Ishikawa (cell line): Measurements from ENCODE around the gene GHRHR.

Source experiments
- CEBPB ChIP-seq: IDR thresholded peaks from 2 replicates; pipeline ENCODE4 v1.6.1; 2012
- CREB1 ChIP-seq: IDR thresholded peaks from 2 replicates; pipeline ENCODE4 v1.6.1; 2012; ENCODE audit warnings: low read depth
- EGR1 ChIP-seq: IDR thresholded peaks from 2 replicates; pipeline ENCODE4 v1.6.1; 2012
- EP300 ChIP-seq: IDR thresholded peaks from 2 replicates; pipeline ENCODE4 v1.6.1; 2012; ENCODE audit warnings: borderline replicate concordance
- FOXM1 ChIP-seq: IDR thresholded peaks from 2 replicates; pipeline ENCODE4 v1.6.1; 2012; ENCODE audit warnings: low read depth, borderline replicate concordance
- NFIC ChIP-seq: IDR thresholded peaks from 2 replicates; pipeline ENCODE4 v1.6.1; 2012
- RAD21 ChIP-seq: IDR thresholded peaks from 2 replicates; pipeline ENCODE4 v1.6.1; 2012; ENCODE audit warnings: low read depth
- TAF1 ChIP-seq: IDR thresholded peaks from 2 replicates; pipeline ENCODE4 v1.6.1; 2012; ENCODE audit warnings: low read depth, mild to moderate bottlenecking
- TCF12 ChIP-seq: IDR thresholded peaks from 2 replicates; pipeline ENCODE4 v1.6.1; 2012; ENCODE audit warnings: low read depth
- TEAD4 ChIP-seq: IDR thresholded peaks from 2 replicates; pipeline ENCODE4 v1.6.1; 2012
- YY1 ChIP-seq: IDR thresholded peaks from 2 replicates; pipeline ENCODE4 v1.6.1; 2012; ENCODE audit warnings: low read depth
- ZBTB7A ChIP-seq: IDR thresholded peaks from 2 replicates; pipeline ENCODE4 v1.6.1; 2012; ENCODE audit warnings: low read depth
- TF ChIP-seq, protein P1 (sequence below): IDR thresholded peaks from 2 replicates; pipeline ENCODE4 v1.6.1; 2012; ENCODE audit warnings: low read depth, mild to moderate bottlenecking
- TF ChIP-seq, protein P2 (sequence below): IDR thresholded peaks from 2 replicates; pipeline ENCODE4 v1.6.1; 2012
- TF ChIP-seq, protein P3 (sequence below): IDR thresholded peaks from 2 replicates; pipeline ENCODE4 v1.6.1; 2012

Gene GHRHR

GRCh38 chr7:30986738-30987137 is 23.0 kb downstream of the GHRHR start:
- TF ChIP-seq NFIC (no peak), RAD21 (no peak), CREB1 (no peak), YY1 (no peak), CEBPB (no peak), TAF1 (no peak), TEAD4 (no peak), FOXM1 (no peak), EGR1 (no peak), TCF12 (no peak), ZBTB7A (no peak), EP300 (no peak)
- TF ChIP-seq, protein P1, sequence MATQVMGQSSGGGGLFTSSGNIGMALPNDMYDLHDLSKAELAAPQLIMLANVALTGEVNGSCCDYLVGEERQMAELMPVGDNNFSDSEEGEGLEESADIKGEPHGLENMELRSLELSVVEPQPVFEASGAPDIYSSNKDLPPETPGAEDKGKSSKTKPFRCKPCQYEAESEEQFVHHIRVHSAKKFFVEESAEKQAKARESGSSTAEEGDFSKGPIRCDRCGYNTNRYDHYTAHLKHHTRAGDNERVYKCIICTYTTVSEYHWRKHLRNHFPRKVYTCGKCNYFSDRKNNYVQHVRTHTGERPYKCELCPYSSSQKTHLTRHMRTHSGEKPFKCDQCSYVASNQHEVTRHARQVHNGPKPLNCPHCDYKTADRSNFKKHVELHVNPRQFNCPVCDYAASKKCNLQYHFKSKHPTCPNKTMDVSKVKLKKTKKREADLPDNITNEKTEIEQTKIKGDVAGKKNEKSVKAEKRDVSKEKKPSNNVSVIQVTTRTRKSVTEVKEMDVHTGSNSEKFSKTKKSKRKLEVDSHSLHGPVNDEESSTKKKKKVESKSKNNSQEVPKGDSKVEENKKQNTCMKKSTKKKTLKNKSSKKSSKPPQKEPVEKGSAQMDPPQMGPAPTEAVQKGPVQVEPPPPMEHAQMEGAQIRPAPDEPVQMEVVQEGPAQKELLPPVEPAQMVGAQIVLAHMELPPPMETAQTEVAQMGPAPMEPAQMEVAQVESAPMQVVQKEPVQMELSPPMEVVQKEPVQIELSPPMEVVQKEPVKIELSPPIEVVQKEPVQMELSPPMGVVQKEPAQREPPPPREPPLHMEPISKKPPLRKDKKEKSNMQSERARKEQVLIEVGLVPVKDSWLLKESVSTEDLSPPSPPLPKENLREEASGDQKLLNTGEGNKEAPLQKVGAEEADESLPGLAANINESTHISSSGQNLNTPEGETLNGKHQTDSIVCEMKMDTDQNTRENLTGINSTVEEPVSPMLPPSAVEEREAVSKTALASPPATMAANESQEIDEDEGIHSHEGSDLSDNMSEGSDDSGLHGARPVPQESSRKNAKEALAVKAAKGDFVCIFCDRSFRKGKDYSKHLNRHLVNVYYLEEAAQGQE = no peak
- TF ChIP-seq, protein P2, sequence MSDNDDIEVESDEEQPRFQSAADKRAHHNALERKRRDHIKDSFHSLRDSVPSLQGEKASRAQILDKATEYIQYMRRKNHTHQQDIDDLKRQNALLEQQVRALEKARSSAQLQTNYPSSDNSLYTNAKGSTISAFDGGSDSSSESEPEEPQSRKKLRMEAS = no peak
- TF ChIP-seq, protein P3, sequence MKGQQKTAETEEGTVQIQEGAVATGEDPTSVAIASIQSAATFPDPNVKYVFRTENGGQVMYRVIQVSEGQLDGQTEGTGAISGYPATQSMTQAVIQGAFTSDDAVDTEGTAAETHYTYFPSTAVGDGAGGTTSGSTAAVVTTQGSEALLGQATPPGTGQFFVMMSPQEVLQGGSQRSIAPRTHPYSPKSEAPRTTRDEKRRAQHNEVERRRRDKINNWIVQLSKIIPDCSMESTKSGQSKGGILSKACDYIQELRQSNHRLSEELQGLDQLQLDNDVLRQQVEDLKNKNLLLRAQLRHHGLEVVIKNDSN = no peak

DNA sequence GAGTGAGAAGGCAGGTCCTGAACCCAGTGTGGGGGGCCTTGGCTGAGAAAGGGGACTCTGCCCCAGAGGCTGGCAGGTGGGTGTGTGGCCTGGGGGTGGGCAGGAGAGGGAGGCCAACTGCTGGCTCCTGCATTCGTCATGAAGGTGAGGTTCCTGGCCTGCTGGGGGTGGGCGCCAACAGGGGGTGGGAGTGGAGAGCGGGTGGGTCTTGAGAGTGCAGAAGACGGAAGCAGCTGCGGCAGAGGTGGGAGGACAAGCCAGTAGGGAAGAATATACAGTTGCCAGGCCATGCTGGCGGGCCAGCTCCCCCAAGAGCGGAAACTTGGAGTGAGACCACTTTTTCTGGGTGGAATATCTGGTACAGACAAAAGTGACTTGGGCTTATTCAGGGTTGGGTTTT is 23.4 kb downstream of the GHRHR start:
- TF ChIP-seq, protein P3 = no peak
- TF ChIP-seq, protein P2 = no peak
- TF ChIP-seq NFIC (no peak), TAF1 (no peak), CEBPB (no peak), FOXM1 (no peak), EGR1 (no peak), TCF12 (no peak), EP300 (no peak), ZBTB7A (no peak), CREB1 (no peak)
- TF ChIP-seq, protein P1 = no peak

DNA sequence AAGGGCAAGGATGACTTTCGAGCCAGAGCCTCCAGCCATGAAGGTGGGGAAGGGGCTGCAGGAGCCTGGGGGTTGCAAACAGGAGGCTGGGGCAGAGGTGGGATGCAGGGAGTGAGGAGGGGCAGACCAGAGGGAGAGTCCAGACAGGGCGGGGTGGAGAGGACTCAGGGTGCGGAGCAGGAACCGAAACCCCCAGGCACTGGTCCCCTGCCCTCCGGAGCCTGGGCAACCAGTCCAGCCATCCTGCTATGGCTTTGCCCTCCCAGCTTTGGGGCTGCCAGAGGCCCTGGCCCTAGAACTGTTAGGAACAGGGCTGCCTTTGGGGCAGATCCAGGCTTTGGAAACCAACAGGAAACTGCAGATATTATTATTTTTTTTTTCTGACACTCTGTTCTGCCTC is 24.2 kb downstream of the GHRHR start:
- TF ChIP-seq TCF12 (no peak), CEBPB (no peak), EGR1 (no peak), TAF1 (no peak), EP300 (no peak)
- TF ChIP-seq, protein P3 = no peak
- TF ChIP-seq, protein P2 = no peak
- TF ChIP-seq, protein P1 = no peak

GRCh38 chr7:30988351-30989005 is 24.7 kb downstream of the GHRHR start:
- TF ChIP-seq CREB1 (no peak), CEBPB (peak; percentile 76)
